ENCODE measurements around the gene TINCR.

DNA sequence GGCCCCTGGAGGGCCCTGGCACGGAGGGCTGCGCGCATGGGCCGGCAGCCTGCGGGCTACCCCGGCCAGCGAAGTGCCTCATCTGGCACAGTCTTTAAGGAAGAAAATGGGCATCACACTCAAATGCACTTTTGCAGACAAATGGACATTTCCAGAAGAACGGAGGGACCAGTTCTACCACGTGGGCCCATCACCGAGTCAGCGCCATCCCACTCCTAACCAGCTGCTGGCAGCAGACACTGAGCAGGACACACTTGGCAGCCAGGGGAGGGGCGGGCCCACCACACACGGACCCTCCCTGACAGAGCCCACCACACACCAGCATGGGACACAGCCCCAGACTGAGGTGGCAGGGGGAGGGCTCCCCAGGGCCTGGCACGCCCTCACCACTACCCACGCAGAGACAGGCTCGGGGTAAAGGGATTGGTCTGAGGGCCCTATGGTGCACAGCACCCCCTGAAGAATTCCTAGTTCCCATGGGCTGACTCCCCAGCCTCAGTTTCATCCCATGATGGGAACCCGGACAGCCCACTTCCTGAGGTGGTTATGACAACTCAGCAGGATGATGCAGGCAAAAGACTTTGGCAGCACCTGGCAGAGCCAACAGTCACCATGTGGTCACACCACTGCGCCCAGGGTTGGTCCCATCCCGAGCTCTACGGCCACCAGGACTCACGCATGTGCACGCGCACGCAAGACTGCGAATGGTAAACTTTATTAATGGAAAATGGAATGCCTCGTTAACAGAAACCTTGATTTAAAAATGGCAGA is 18.7 kb upstream of the TINCR start:
- TF ChIP-seq CTCF (IDR thresholded peaks at IDR 0.05; ENCODE audit: low read depth, low read length, poor library complexity, severe bottlenecking) (no peak), EZH2phosphoT487 (IDR thresholded peaks at IDR 0.05; ENCODE audit: borderline replicate concordance, low read length) (no peak)

All from DOHH2 (cell line).